ENCODE results near the gene WNT6.

WNT6 gene

DNA sequence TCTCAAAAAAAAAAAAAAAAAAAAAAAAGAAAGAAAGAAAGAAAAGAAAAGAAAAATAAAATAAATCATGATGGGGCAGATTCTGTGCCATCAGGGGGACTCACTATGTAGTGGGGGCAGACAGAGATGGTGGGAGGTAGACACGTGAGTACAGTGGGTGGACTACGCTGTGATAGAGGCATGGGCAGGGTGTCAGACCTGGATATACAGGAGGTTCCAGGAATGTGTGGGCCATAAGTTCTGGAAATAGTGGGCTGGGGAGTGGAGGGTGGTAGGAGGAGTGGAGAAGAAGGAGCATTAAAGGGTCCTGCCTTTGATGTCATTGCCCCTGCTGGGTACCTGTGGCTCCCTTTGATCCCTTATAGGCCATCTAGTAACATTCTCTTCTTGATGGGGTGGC, 8.8 kb upstream of the WNT6 start:
- in situ Hi-C loops (cut with HindIII; ENCODE audit: low sequenced_read_pairs): no loop called here
- TF ChIP-seq, protein P1, sequence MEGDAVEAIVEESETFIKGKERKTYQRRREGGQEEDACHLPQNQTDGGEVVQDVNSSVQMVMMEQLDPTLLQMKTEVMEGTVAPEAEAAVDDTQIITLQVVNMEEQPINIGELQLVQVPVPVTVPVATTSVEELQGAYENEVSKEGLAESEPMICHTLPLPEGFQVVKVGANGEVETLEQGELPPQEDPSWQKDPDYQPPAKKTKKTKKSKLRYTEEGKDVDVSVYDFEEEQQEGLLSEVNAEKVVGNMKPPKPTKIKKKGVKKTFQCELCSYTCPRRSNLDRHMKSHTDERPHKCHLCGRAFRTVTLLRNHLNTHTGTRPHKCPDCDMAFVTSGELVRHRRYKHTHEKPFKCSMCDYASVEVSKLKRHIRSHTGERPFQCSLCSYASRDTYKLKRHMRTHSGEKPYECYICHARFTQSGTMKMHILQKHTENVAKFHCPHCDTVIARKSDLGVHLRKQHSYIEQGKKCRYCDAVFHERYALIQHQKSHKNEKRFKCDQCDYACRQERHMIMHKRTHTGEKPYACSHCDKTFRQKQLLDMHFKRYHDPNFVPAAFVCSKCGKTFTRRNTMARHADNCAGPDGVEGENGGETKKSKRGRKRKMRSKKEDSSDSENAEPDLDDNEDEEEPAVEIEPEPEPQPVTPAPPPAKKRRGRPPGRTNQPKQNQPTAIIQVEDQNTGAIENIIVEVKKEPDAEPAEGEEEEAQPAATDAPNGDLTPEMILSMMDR (IDR thresholded peaks at IDR 0.05; ENCODE audit: low read depth, low read length): no peak
- no peak overlapping the region for H3K4me3 ChIP-seq (ENCODE audit: low read depth, low read length)
- no peak for DNase-seq (ENCODE audit: low read depth, low spot score)

DNA sequence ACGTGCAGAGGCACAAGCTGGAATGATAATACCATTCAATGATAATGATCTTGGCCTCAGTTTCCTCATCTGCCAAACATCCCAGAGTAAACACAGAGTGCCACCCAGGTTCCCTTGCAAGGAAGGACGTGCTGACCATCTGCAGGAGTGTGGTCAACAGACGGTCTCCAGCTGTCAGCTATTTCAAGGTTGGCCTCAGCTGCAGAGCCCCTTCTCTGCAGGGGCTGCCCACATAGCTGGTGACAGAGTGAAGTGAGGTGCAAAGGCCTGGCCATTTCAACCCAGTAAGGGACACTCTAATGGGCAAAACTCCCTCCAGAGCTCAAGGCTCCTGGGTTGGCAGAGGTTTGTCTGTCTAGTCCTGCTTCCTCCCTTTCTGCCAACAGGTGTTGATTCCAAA, 8.3 kb upstream of the WNT6 start:
- DNase-seq (ENCODE audit: low read depth, low spot score): no peak
- no peak overlapping the region for H3K4me3 ChIP-seq (ENCODE audit: low read depth, low read length)
- TF ChIP-seq, protein P1 (IDR thresholded peaks at IDR 0.05; ENCODE audit: low read depth, low read length): no peak
- in situ Hi-C loops (cut with HindIII; ENCODE audit: low sequenced_read_pairs): no loop called here

DNA sequence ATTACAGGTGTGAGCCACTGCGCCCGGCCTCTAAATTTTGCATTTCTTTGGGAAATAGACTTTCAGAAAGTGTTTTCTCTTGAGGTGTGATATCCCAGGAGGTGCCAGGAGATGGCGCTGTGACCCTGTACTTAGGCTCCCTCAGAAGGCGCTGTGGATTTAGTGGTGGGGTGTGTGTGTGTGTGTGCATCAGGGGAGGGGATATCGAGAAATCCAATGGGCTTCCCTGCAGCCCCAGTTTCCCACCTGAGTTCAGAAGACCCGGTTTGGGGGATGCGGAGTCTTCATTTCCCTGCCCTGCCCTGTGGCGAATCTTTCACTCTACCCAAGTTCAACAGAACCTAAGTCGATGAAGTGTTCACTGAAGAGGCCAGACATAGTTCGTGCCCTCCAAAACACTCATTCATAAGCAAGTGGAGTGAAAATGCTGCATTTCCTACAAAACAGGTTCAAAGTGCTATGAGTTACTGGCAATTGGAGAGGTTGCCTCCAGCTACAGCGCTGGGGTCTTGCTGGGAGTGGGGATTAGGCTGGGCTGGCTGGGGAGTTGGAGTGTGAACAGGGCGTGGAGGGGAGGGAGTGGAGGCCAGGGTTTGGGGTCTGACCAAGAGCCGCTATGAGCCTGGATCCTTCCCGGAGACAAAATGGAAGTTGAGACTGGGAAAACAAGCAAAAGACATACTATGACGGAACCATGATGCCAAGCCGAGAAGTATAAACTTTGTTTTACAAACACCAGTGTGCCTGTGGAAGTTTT, 6.5 kb upstream of the WNT6 start:
- TF ChIP-seq, protein P1 (IDR thresholded peaks at IDR 0.05; ENCODE audit: low read depth, low read length): peak; percentile 83
- H3K4me3 ChIP-seq (ENCODE audit: low read depth, low read length): no peak overlapping the region
- DNase-seq (ENCODE audit: low read depth, low spot score): peak; percentile 55
- in situ Hi-C loops (cut with HindIII; ENCODE audit: low sequenced_read_pairs): no loop called here

DNA sequence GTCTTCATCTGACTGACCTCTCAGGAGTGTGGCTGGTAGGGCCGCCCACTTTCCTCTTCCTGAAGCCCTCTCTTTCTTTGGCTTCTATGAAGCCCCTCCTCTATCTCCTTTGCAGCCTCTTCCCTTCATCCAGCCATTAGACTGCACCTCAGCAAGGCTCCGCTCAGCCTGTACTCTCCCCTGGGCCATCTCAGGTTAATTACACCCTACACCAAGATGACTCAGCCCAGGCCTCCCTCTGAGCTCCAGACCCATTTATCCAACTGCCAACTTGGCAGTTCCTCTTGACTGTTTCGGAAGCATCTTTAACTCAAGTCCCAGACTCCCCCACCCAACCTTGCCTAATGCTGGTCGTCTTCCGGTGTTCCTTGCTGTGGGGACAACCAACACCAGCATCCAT, 5.8 kb upstream of the WNT6 start:
- TF ChIP-seq, protein P1 (IDR thresholded peaks at IDR 0.05; ENCODE audit: low read depth, low read length): no peak
- in situ Hi-C loops (cut with HindIII; ENCODE audit: low sequenced_read_pairs): no loop called here
- DNase-seq (ENCODE audit: low read depth, low spot score): peak; percentile 16

DNA sequence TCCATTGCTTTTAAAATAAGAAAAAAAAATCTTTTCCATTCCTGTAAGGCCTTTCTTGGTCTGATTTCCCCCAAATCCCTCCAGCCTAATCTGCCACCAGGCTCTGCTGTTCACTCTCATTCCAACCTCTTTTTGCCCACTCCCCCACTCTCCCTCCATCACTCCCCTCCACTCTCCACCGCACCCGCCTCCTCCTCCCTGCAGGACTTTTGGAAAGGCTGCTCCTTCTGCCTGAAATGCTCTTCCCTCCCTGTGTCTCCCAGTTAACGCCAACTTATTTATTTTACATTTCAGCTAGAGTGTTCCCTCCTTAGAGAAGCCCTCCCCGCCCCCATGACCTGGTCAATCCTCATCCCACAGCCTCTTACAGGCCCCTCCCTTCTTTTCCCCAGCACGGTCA, 4.7 kb upstream of the WNT6 start:
- TF ChIP-seq, protein P1 (IDR thresholded peaks at IDR 0.05; ENCODE audit: low read depth, low read length): no peak
- DNase-seq (ENCODE audit: low read depth, low spot score): no peak
- no peak overlapping the region for H3K4me3 ChIP-seq (ENCODE audit: low read depth, low read length)
- in situ Hi-C loops (cut with HindIII; ENCODE audit: low sequenced_read_pairs): no loop called here

More for the DNA sequence above, 5.8 kb upstream of the WNT6 start:
- no peak overlapping the region for H3K4me3 ChIP-seq (ENCODE audit: low read depth, low read length)

DNA sequence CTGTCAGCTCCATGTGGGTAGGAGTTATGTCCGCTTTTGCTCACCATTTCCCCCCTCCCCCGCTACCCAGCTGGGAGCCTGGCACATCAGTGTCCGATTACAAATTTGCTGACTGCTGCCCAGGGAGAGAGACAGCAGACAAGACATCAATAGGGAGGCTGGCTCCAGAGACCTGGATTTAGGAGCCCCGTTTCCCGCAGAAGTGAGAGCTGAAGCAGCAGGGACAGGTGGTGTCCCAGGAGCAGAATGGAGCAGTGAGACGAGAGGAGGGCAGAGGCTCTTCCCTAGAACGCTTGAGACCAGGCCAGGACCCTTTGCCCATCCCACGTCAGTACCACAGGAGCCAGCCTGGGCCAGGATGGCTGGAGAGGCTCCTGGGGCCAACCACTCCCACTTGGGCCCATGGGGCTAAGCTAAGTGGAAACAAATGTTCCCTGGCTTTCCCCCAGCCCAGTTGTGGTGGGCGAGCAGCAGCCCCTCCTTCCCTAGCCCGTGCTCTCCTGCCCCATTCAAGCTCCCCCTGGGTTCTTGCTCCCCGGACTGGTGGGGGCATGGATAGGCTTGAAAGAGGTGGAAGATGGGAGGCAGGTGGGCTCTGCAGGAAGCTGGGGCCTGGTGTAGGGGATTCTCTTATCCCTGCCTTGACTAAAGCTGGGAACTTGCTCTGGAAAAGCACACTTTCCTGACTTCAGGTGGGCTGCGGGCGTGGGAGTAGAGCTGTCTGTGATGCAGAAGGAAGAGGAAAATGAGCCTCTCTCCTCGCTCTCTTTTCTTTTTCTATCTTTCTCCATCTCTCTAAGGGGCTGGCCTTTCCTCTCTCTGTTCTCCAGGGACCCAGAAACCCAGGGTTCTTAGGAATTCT, 4.1 kb upstream of the WNT6 start:
- TF ChIP-seq, protein P1 (IDR thresholded peaks at IDR 0.05; ENCODE audit: low read depth, low read length): no peak
- no peak overlapping the region for H3K4me3 ChIP-seq (ENCODE audit: low read depth, low read length)
- in situ Hi-C loops (cut with HindIII; ENCODE audit: low sequenced_read_pairs): no loop called here
- DNase-seq (ENCODE audit: low read depth, low spot score): no peak

Measured in astrocyte of the spinal cord (primary cell).